ENCODE measurements around the gene ZNF407.

The ZNF407 gene

GRCh38 chr18:74692367-74693013 lies 94.8 kb downstream of the ZNF407 start (continued):
- TF ChIP-seq ZXDB (tag by site-specific recombination; IDR thresholded peaks at IDR 0.05) (no peak), ZFHX2 (tag by site-specific recombination; conservative IDR thresholded peaks at IDR 0.05) (no peak), ZNF394 (tag by site-specific recombination; IDR thresholded peaks at IDR 0.05; ENCODE audit: borderline replicate concordance) (no peak)

- Histone ChIP-seq H3K9me3 (ENCODE audit: control insufficient read depth, insufficient read depth, low read depth, low read length) (no peaks in the 10 kb centered on the region), H3K36me3 (ENCODE audit: control insufficient read depth in 2 of 2, insufficient read depth in 1 of 2, low read length in 2 of 2) (no peaks in the 10 kb centered on the region), H3K27ac (ENCODE audit: extremely low read depth, low read depth, low read length) (no peak overlapping the region), H3K4me1 (ENCODE audit: control insufficient read depth, insufficient read depth, low read length) (0 out of 2 replicates have a peak, but pooled peaks cover 5% of the 10 kb centered on the region), H3K4me3 (ENCODE audit: low read depth, low read length) (no peak overlapping the region)
- CTCF ChIA-PET: interaction anchor here (0.6 kb wide), 2 partner anchors 15 to 115 kb away, joined by 3 read pairs; no protein-coding TSS in a partner anchor
- TF ChIP-seq ZNF148 (tag by site-specific recombination; IDR thresholded peaks at IDR 0.05; ENCODE audit: borderline replicate concordance) (no peak), ZNF37A (tag by site-specific recombination; IDR thresholded peaks at IDR 0.05) (no peak), ZNF335 (tag by site-specific recombination; conservative IDR thresholded peaks at IDR 0.05) (no peak), ATF2 (tag by site-specific recombination; IDR thresholded peaks at IDR 0.05; ENCODE audit: low read depth) (no peak)
- POLR2A ChIA-PET: no interaction called here
Measured at GRCh38 chr18:74694436-74694835, 96.8 kb downstream of the ZNF407 start.

- POLR2A ChIA-PET: no interaction called here
- H3K36me3 ChIP-seq (ENCODE audit: control insufficient read depth in 2 of 2, insufficient read depth in 1 of 2, low read length in 2 of 2): no peaks in the 10 kb centered on the region
- H3K27ac ChIP-seq (ENCODE audit: extremely low read depth, low read depth, low read length): no peak overlapping the region
- H3K9me3 ChIP-seq (ENCODE audit: control insufficient read depth, insufficient read depth, low read depth, low read length): no peaks in the 10 kb centered on the region
- 0 out of 2 replicates have a peak, but pooled peaks cover 5% of the 10 kb centered on the region for H3K4me1 ChIP-seq (ENCODE audit: control insufficient read depth, insufficient read depth, low read length)
- no peak for TF ChIP-seq GLI2 (tag by site-specific recombination; IDR thresholded peaks at IDR 0.05; ENCODE audit: borderline replicate concordance, low read depth)
- no peak for TF ChIP-seq ZNF112 (tag by site-specific recombination; IDR thresholded peaks at IDR 0.05)
- CTCF ChIA-PET: interaction anchor here (0.6 kb wide), 1 partner anchor 16 kb away, joined by 3 read pairs; no protein-coding TSS in a partner anchor
- no peak overlapping the region for H3K4me3 ChIP-seq (ENCODE audit: low read depth, low read length)
Measured at GRCh38 chr18:74695170-74695569, 97.5 kb downstream of the ZNF407 start.

GRCh38 chr18:74698881-74699280 lies 101.2 kb downstream of the ZNF407 start:
- ChIA-PET POLR2A (no interaction called here), CTCF (no interaction called here)
- Histone ChIP-seq H3K4me1 (ENCODE audit: control insufficient read depth, insufficient read depth, low read length) (0 out of 2 replicates have a peak, but pooled peaks cover 5% of the 10 kb centered on the region), H3K27ac (ENCODE audit: extremely low read depth, low read depth, low read length) (no peak overlapping the region), H3K4me3 (ENCODE audit: low read depth, low read length) (no peak overlapping the region), H3K9me3 (ENCODE audit: control insufficient read depth, insufficient read depth, low read depth, low read length) (no peaks in the 10 kb centered on the region), H3K36me3 (ENCODE audit: control insufficient read depth in 2 of 2, insufficient read depth in 1 of 2, low read length in 2 of 2) (no peaks in the 10 kb centered on the region)
- TF ChIP-seq PRDM1 (tag by site-specific recombination; IDR thresholded peaks at IDR 0.05): 0 out of 2 replicates have a peak, but pooled peaks have one; percentile 5
- no peak for TF ChIP-seq ZNF239 (tag by site-specific recombination; IDR thresholded peaks at IDR 0.05)

GRCh38 chr18:74699455-74699854 lies 101.8 kb downstream of the ZNF407 start:
- no peaks in the 10 kb centered on the region for H3K9me3 ChIP-seq (ENCODE audit: control insufficient read depth, insufficient read depth, low read depth, low read length)
- ChIA-PET POLR2A (no interaction called here), CTCF (no interaction called here)
- H3K27ac ChIP-seq (ENCODE audit: extremely low read depth, low read depth, low read length): no peak overlapping the region
- 0 out of 2 replicates have a peak, but pooled peaks cover 5% of the 10 kb centered on the region for H3K4me1 ChIP-seq (ENCODE audit: control insufficient read depth, insufficient read depth, low read length)
- TF ChIP-seq REST (tag by site-specific recombination; IDR thresholded peaks at IDR 0.05) (0 out of 2 replicates have a peak, but pooled peaks have one; percentile 60), HOXC10 (CRISPR knock-in tag; IDR thresholded peaks at IDR 0.05) (no peak), ZNF423 (tag by site-specific recombination; IDR thresholded peaks at IDR 0.05) (no peak)
- H3K4me3 ChIP-seq (ENCODE audit: low read depth, low read length): no peak overlapping the region
- no peaks in the 10 kb centered on the region for H3K36me3 ChIP-seq (ENCODE audit: control insufficient read depth in 2 of 2, insufficient read depth in 1 of 2, low read length in 2 of 2)

Data from HEK293 (cell line).